GM12892 (cell line): Measurements from ENCODE around the gene C12orf57.

Source experiments
- DNase-seq: peaks from one replicate; pipeline ENCODE4 v3.0.0; 2011; ENCODE audit not compliant: insufficient read length
- FAIRE-seq: peaks from 2 replicates; lab custom pipeline; 2011; peaks lifted over from hg19 to GRCh38; lab: Jason Lieb, UNC
- POLR2A ChIP-seq: IDR thresholded peaks from 2 replicates; pipeline ENCODE4 v1.6.1; 2011; ENCODE audit warnings: low read depth, low read length, control low read depth
- POLR2AphosphoS5 ChIP-seq: IDR thresholded peaks from 2 replicates; pipeline ENCODE4 v1.6.1; 2011; ENCODE audit warnings: low read depth, low read length, control low read depth
- TAF1 ChIP-seq: IDR thresholded peaks from 2 replicates; pipeline ENCODE4 v1.6.1; 2011; ENCODE audit warnings: low read depth, mild to moderate bottlenecking, control low read depth, low read length, borderline replicate concordance

Gene C12orf57

GRCh38 chr12:6979453-6979852, 35.6 kb downstream of the C12orf57 start:
- DNase-seq: no peak
- no peak for FAIRE-seq
- TF ChIP-seq POLR2AphosphoS5 (no peak; the same call in 1 of the 2 replicates), TAF1 (no peak), POLR2A (peak; percentile 44)

- FAIRE-seq (no peak), DNase-seq (no peak)
- no peak for TF ChIP-seq POLR2A
- no peak for TF ChIP-seq POLR2AphosphoS5
- TF ChIP-seq TAF1: no peak
Measured at GRCh38 chr12:6980075-6980474, 36.3 kb downstream of the C12orf57 start.

DNA sequence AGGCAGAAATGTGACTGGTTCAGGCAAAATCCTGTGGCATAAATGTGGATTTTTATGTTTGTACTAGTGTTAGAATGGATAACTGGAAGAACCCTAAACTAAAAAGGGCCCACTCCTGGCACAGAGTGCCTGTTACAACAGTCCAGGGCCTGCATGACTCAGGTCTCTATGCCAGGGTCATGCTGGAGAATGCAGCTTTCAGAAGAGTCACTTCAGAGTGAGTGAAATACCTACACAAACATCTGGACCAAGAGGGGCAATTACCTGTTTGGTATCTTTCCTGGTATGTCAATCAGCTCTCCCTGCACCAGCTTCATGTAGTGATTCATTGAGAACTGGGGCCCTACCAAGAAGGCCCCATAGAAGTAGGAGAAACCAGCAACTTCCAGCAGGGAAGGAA, 36.9 kb downstream of the C12orf57 start:
- no peak for DNase-seq
- TF ChIP-seq TAF1 (no peak), POLR2AphosphoS5 (no peak), POLR2A (no peak)
- FAIRE-seq: no peak

GRCh38 chr12:6981152-6982052, 37.6 kb downstream of the C12orf57 start:
- no peak for FAIRE-seq
- TF ChIP-seq POLR2A: no peak
- TF ChIP-seq TAF1: no peak
- TF ChIP-seq POLR2AphosphoS5: no peak

GRCh38 chr12:6982532-6982931, 38.7 kb downstream of the C12orf57 start:
- FAIRE-seq (no peak), DNase-seq (no peak)
- TF ChIP-seq TAF1 (no peak), POLR2A (no peak), POLR2AphosphoS5 (no peak)

More at GRCh38 chr12:6981152-6982052, 37.6 kb downstream of the C12orf57 start:
- no peak for DNase-seq

DNA sequence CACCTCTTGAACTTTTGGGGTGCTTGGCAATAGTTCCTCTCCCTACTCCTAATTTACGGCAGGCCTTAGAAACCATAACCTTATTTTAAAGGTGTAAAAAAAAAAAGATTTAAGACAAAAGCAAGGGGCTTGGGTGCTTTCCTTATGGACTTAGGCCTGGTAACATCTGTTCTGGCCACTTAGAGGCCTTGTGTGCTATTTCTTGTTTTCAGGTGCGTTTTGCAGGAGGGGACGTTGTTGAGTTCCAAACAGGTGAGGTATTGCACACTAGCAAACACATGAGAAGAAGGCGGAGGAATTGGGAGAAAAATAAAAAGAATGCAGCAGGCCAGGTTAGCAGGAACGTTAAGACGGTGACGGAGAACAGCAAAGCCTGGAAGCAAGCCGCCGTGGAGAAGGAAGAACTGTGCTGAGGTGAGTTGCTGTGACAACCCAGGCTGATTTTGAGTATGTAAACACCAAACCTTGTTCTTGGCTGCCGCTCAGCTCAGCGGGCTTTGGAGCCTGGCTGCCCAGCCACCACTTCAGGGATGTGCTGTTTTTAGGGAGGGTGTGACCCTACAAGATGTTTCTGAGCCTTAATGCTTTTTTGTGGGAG, 44.2 kb downstream of the C12orf57 start:
- FAIRE-seq (no peak), DNase-seq (no peak)
- TF ChIP-seq POLR2AphosphoS5: no peak
- TF ChIP-seq TAF1: no peak
- TF ChIP-seq POLR2A: no peak
